NCI-H1092 (cell line): ENCODE data around the gene SH3GL3.
A peak's percentile ranks its signal among the peaks of the same experiment; 100 is the strongest.

Source experiments
- DNase-seq: peaks from one replicate; lab custom pipeline; 2025; lab: John Stamatoyannopoulos, UW

The SH3GL3 gene

GRCh38 chr15:83510001-83510400, 62.9 kb downstream of the SH3GL3 start:
- DNase-seq: no peak

GRCh38 chr15:83512459-83512858, 65.3 kb downstream of the SH3GL3 start:
- DNase-seq: no peak

- DNase-seq: no peak
These were observed 67.4 kb downstream of the SH3GL3 start for GRCh38 chr15:83514584-83514983.

- DNase-seq: no peak
These were observed 68.0 kb downstream of the SH3GL3 start for GRCh38 chr15:83515164-83515563.

- no peak for DNase-seq
These were observed 69.8 kb downstream of the SH3GL3 start for GRCh38 chr15:83516935-83517334.

- no peak for DNase-seq
These were observed 79.2 kb downstream of the SH3GL3 start for GRCh38 chr15:83526319-83526718.

- no peak for DNase-seq
These were observed 86.3 kb downstream of the SH3GL3 start for GRCh38 chr15:83533410-83533962.

- no peak for DNase-seq
These were observed 90.5 kb downstream of the SH3GL3 start for GRCh38 chr15:83537606-83538005.

GRCh38 chr15:83538682-83539081, 91.5 kb downstream of the SH3GL3 start:
- DNase-seq: no peak

- DNase-seq: no peak
These were observed 98.8 kb downstream of the SH3GL3 start for GRCh38 chr15:83545804-83546511.

- no peak for DNase-seq
These were observed 99.4 kb downstream of the SH3GL3 start for GRCh38 chr15:83546512-83546888.

- DNase-seq: no peak
These were observed 100.0 kb downstream of the SH3GL3 start for GRCh38 chr15:83547168-83547567.

- no peak for DNase-seq
These were observed 102.5 kb downstream of the SH3GL3 start for GRCh38 chr15:83549623-83550022.

GRCh38 chr15:83554558-83554957, 107.4 kb downstream of the SH3GL3 start:
- DNase-seq: no peak

- no peak for DNase-seq
These were observed 108.2 kb downstream of the SH3GL3 start for GRCh38 chr15:83555383-83555782.

GRCh38 chr15:83556068-83556467, 108.9 kb downstream of the SH3GL3 start:
- no peak for DNase-seq

GRCh38 chr15:83556754-83557153, 109.6 kb downstream of the SH3GL3 start:
- no peak for DNase-seq

GRCh38 chr15:83558146-83558545, 111.0 kb downstream of the SH3GL3 start:
- no peak for DNase-seq

GRCh38 chr15:83559310-83559966, 112.3 kb downstream of the SH3GL3 start:
- DNase-seq: peak; percentile 10

- DNase-seq: no peak
These were observed 114.5 kb downstream of the SH3GL3 start for GRCh38 chr15:83561661-83562060.

- DNase-seq: no peak
These were observed 118.0 kb downstream of the SH3GL3 start for GRCh38 chr15:83565138-83565537.

GRCh38 chr15:83565553-83566159, 118.5 kb downstream of the SH3GL3 start:
- DNase-seq: no peak

GRCh38 chr15:83567318-83567717, 120.2 kb downstream of the SH3GL3 start:
- DNase-seq: no peak
